GM18519 (cell line): ENCODE measurements around the gene KLK13.

ENCODE experiments used
- ATAC-seq: cut with Tn5 transposase; IDR thresholded peaks from one replicate; pipeline ENCODE4 v1.9.1; 2021; ENCODE audit warnings: mild to moderate bottlenecking, moderate library complexity; ENCODE audit not compliant: unreplicated experiment, low FRiP score

Gene KLK13, protein sequence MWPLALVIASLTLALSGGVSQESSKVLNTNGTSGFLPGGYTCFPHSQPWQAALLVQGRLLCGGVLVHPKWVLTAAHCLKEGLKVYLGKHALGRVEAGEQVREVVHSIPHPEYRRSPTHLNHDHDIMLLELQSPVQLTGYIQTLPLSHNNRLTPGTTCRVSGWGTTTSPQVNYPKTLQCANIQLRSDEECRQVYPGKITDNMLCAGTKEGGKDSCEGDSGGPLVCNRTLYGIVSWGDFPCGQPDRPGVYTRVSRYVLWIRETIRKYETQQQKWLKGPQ

DNA sequence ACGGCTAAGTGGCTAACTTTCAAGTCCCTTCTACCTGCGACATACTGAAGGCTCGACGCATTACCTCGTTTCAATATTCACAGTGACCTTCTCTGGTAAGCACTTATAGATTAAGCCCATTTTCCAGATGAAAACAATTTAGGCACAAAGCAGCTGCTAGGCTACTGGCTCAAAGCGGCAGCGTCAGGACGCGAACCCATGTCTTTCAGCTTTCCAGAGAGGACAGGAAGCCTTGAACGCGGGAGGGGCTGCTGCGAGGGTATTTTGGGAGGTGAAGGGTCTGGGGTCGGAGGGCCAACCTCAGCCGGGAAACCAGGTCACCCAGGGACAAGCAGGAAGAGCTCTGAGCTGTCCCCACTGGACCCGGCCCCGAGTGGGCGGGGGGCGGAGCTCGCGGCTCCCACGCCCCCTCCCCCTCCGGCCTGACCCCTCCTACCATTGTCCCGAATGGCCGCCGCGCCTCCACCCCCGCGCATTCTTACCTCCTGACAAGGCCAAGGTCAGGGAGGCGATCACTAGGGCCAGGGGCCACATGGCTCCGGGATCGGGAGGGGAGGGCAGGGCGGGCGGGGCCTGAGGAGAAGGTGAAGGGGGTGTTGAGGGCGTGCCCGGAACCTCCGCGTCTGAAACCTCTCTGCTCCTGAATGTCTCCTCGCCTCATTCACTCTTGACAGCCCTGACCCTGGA, at the start of gene KLK13:
TSS of gene KLK13 (minus strand) at position 559 of the 687 bp plus-strand sequence. CDS start at position 534, 25 bp downstream.
- ATAC-seq: no peak

- ATAC-seq: no peak
These were observed 49.3 kb upstream of the KLK13 start for GRCh38 chr19:51114087-51114729.

GRCh38 chr19:51111606-51112005, 46.7 kb upstream of the KLK13 start:
- no peak for ATAC-seq

DNA sequence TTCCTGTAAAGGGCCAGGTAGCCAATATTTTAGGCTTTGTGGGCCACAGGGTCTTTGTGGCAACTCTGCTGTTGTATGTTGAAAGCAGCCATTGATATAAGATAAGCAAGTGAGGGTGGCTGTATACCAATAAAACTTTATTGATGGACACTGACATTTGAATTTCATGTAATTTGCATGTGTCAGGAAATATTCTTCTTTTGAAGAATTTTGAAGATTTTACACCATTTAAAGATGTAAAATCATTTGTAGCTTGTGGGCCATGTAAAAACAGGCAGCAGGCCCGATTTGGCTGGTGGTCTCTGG, 45.7 kb upstream of the KLK13 start:
- ATAC-seq: no peak

GRCh38 chr19:51108805-51109146, 43.9 kb upstream of the KLK13 start:
- no peak for ATAC-seq

- ATAC-seq: peak; percentile 85
These were observed 43.3 kb upstream of the KLK13 start, which contains the start of gene CTU1 for GRCh38 chr19:51108066-51108804. Gene CTU1, minus strand, starts transcription at chr19:51108409. Its CDS starts 3,840 bp downstream, at chr19:51104569.

GRCh38 chr19:51107406-51108065, 42.6 kb upstream of the KLK13 start:
- no peak for ATAC-seq

- ATAC-seq: no peak
These were observed 39.0 kb upstream of the KLK13 start for GRCh38 chr19:51103926-51104341.

- ATAC-seq: no peak
These were observed 38.1 kb upstream of the KLK13 start for GRCh38 chr19:51102991-51103390.

DNA sequence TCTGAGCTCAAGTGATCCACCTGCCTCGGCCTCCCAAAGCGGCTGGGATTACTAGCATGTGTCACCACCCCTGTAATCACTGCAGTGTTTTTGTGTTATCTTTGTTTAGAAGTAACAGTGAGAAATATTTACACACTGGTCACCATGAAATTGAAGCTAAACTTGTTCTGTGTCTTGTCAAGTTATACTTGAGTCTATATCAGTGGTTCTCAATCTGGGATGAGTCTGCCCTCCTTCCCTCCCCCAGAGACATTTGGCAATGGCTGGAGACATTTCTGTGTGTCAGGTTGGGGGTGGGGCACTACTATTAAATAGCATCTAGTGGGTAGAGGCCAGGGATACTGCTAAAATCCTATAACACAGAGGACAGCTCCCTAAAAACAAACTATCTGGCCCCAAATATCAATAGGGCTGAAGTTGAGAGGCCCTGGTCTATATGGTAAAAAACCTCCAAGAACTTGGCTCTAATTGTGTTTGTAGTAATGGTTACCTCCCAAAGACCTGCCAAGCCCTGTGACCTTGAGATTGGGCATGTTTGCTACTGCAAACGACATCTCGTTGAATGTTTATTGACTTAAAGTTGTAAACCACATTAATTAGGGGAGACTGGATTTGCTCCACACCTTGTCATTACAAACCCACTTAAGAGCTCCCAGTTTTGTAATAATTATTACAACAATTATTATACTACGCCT, 36.4 kb upstream of the KLK13 start:
- no peak for ATAC-seq

DNA sequence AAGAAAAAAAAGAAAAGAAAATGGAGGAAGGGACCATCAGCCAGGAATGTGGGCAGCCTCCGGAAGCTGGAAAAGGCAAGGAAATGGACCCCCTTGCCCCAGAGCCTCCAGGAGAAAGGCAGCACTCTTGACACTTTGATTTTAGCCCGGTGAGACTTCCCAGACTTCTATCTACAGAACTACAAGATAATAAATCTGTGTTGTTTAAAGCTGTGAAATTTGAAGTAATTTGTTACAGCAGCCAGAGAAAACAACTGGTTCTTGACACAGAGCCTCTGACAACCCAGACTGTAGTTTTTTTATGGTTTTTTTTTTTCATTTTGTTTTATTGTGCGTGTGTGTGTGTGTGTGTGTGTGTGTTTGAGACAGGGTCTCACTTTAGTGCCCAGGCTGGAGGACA, 35.7 kb upstream of the KLK13 start:
- ATAC-seq: no peak

DNA sequence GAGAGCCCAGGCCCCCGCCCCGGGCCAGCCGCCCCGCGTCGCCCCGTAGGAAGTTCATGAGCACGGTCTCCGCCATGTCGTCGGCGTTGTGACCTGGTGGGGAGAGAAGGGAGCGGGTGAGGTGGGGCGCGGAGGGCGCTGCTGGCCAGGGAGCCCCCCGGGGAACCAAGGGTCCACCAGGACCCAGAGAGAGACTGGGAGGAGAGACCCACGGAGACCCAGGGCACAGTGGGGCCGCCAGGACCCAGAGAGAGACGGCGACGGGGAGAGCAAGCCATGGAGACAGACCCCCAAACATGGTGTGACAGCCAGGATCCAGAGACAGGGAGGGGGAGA, 34.1 kb upstream of the KLK13 start:
- no peak for ATAC-seq

GRCh38 chr19:51098365-51099046, 33.6 kb upstream of the KLK13 start:
- no peak for ATAC-seq

DNA sequence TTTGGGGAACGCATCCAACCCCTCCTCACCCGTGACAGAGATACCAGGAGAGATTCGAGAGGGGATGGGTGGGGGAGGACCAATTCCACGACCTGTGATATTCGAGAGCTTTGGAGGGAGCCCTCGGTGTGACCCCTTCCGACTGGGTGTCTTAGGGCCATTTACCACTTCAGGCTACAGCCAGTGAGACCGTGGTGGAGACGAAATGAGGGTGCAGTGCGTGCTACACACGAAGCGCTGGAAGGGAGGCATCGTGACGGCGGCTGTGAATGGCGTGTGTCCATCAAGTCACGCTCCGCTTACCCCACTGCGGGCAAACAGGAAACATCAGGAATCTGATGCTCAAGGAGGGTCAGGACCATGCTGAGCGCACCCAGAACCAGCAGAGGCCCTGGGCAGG, 32.9 kb upstream of the KLK13 start:
- no peak for ATAC-seq

GRCh38 chr19:51097166-51097738, 32.4 kb upstream of the KLK13 start:
- no peak for ATAC-seq

DNA sequence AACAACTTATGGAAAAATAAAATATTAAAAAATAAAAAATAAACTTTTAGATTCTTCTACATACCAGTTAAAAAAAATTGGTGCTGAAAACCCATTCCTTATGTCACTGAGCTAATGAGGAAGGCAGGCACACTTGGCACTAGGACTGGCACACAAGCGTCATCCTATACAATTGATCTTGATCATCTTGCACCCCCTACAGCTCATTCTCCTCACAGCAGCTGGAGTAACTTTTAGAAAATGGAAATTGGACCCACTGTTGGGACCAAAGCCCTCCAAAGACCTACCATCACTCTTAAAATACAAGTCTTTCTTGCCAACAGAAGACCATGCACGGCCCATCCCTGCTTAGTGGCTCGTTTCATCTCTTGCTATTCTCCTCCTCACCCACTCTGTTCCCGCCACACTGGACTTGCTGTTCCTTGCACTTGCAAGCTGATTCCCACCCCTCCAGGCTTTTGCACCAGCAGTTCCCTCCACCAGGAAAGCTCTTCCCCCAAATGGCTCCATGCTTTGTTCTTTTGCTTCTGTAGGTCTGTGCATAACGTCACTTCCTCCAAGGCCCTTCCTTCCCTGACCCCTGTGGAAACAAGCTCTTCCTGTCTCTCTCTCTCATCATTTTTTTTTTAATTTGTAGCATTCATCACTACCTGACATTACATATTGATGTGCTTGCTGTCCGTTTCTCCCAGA, 31.7 kb upstream of the KLK13 start:
- no peak for ATAC-seq

GRCh38 chr19:51094696-51095279, 29.9 kb upstream of the KLK13 start:
- no peak for ATAC-seq
